Ishikawa (cell line): ENCODE data around the gene PLP1.

Experiments
- CEBPB ChIP-seq: IDR thresholded peaks from 2 replicates; pipeline ENCODE4 v1.6.1; 2012
- CREB1 ChIP-seq: IDR thresholded peaks from 2 replicates; pipeline ENCODE4 v1.6.1; 2012; ENCODE audit warnings: low read depth
- EGR1 ChIP-seq: IDR thresholded peaks from 2 replicates; pipeline ENCODE4 v1.6.1; 2012
- EP300 ChIP-seq: IDR thresholded peaks from 2 replicates; pipeline ENCODE4 v1.6.1; 2012; ENCODE audit warnings: borderline replicate concordance
- FOXM1 ChIP-seq: IDR thresholded peaks from 2 replicates; pipeline ENCODE4 v1.6.1; 2012; ENCODE audit warnings: low read depth, borderline replicate concordance
- MAX ChIP-seq: IDR thresholded peaks from 2 replicates; pipeline ENCODE4 v1.6.1; 2012
- NFIC ChIP-seq: IDR thresholded peaks from 2 replicates; pipeline ENCODE4 v1.6.1; 2012
- RAD21 ChIP-seq: IDR thresholded peaks from 2 replicates; pipeline ENCODE4 v1.6.1; 2012; ENCODE audit warnings: low read depth
- TAF1 ChIP-seq: IDR thresholded peaks from 2 replicates; pipeline ENCODE4 v1.6.1; 2012; ENCODE audit warnings: low read depth, mild to moderate bottlenecking
- TCF12 ChIP-seq: IDR thresholded peaks from 2 replicates; pipeline ENCODE4 v1.6.1; 2012; ENCODE audit warnings: low read depth
- TEAD4 ChIP-seq: IDR thresholded peaks from 2 replicates; pipeline ENCODE4 v1.6.1; 2012
- YY1 ChIP-seq: IDR thresholded peaks from 2 replicates; pipeline ENCODE4 v1.6.1; 2012; ENCODE audit warnings: low read depth
- ZBTB7A ChIP-seq: IDR thresholded peaks from 2 replicates; pipeline ENCODE4 v1.6.1; 2012; ENCODE audit warnings: low read depth
- TF ChIP-seq, protein P1 (sequence below): IDR thresholded peaks from 2 replicates; pipeline ENCODE4 v1.6.1; 2012; ENCODE audit warnings: low read depth, mild to moderate bottlenecking
- TF ChIP-seq, protein P2 (sequence below): IDR thresholded peaks from 2 replicates; pipeline ENCODE4 v1.6.1; 2012

The PLP1 gene

GRCh38 chrX:103800318-103800717, 23.7 kb downstream of the PLP1 start:
- TF ChIP-seq, protein P1, sequence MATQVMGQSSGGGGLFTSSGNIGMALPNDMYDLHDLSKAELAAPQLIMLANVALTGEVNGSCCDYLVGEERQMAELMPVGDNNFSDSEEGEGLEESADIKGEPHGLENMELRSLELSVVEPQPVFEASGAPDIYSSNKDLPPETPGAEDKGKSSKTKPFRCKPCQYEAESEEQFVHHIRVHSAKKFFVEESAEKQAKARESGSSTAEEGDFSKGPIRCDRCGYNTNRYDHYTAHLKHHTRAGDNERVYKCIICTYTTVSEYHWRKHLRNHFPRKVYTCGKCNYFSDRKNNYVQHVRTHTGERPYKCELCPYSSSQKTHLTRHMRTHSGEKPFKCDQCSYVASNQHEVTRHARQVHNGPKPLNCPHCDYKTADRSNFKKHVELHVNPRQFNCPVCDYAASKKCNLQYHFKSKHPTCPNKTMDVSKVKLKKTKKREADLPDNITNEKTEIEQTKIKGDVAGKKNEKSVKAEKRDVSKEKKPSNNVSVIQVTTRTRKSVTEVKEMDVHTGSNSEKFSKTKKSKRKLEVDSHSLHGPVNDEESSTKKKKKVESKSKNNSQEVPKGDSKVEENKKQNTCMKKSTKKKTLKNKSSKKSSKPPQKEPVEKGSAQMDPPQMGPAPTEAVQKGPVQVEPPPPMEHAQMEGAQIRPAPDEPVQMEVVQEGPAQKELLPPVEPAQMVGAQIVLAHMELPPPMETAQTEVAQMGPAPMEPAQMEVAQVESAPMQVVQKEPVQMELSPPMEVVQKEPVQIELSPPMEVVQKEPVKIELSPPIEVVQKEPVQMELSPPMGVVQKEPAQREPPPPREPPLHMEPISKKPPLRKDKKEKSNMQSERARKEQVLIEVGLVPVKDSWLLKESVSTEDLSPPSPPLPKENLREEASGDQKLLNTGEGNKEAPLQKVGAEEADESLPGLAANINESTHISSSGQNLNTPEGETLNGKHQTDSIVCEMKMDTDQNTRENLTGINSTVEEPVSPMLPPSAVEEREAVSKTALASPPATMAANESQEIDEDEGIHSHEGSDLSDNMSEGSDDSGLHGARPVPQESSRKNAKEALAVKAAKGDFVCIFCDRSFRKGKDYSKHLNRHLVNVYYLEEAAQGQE: no peak
- TF ChIP-seq TEAD4: no peak

DNA sequence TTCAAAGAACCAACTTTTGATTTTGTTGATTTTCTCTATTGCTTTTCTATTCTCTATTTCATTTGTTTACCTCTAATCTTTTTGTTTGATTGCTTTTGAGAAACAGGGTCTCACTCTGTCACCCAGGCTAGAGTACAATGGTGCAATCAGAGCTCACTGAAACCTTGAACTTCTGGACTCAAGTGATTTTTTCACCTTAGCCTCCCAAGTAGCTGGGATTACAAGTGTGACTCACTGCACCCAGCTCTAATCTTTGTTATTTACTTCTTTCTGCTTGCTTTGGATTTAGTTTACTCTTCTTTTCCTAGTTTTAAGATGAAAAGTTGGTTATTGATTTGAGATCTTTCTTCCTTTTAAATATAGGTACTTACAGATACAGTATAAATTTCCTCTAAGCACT, 29.2 kb downstream of the PLP1 start:
- TF ChIP-seq YY1 (no peak), EGR1 (no peak), MAX (no peak), CREB1 (no peak), EP300 (no peak), RAD21 (no peak)
- TF ChIP-seq, protein P1: no peak
- TF ChIP-seq, protein P2, sequence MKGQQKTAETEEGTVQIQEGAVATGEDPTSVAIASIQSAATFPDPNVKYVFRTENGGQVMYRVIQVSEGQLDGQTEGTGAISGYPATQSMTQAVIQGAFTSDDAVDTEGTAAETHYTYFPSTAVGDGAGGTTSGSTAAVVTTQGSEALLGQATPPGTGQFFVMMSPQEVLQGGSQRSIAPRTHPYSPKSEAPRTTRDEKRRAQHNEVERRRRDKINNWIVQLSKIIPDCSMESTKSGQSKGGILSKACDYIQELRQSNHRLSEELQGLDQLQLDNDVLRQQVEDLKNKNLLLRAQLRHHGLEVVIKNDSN: no peak

DNA sequence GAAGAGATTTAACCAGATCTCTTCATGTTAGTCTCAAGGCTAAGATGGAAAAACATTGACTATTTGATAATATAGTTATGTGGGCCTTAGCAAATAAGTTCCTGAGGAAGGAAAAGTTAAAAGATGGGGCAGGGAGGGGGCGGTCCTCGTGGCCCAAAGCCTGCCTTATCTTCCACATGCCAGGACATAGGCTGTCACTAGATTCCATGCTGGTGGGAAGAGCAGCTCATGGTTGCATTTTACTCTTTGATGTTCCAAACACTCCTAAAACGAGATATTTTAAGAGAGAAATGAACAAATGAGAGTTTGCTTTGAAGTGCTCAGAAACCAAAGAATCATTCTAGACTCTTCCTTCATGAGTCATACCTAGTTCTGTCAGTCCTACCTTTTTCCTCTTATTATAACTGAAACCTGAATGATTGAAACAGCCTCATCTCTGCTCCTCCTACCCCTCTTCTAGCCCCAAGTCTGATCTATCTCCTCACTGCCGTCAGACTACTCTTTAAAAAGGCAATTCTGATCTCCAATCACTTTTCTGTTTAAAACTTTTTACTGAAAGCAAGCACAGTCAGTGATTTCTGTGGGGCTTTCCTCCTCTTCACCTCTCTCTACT, 30.3 kb downstream of the PLP1 start:
- no peak for TF ChIP-seq TAF1
- no peak for TF ChIP-seq TCF12
- no peak for TF ChIP-seq EGR1
- TF ChIP-seq, protein P2: no peak
- TF ChIP-seq MAX: no peak
- no peak for TF ChIP-seq FOXM1
- TF ChIP-seq NFIC: no peak

DNA sequence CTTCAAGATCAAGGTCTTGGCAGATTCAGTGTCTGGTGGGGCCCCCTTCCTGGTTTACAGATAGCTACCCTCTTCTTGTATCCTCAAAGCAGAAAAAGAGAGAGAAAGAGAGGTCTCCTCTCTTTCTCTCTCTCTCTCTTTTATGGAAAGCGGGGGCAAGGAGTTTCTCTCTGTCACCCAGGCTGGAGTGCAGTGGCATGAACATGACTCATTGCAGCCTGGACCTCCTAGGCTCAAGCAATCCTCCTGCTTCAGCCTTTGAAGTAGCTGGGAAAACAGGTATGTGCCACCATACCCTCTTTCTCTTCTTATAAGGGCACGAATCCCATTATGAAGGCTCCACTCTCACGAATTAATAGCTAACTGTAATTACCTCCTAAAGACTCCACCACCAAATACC, 35.2 kb downstream of the PLP1 start:
- no peak for TF ChIP-seq NFIC

GRCh38 chrX:103817502-103817901, 40.9 kb downstream of the PLP1 start:
- no peak for TF ChIP-seq EGR1
- TF ChIP-seq EP300: no peak
- TF ChIP-seq RAD21: peak; percentile 55
- TF ChIP-seq, protein P2: no peak
- no peak for TF ChIP-seq TEAD4

- TF ChIP-seq, protein P1: no peak
- TF ChIP-seq TCF12 (no peak), YY1 (no peak), ZBTB7A (no peak), TEAD4 (no peak), RAD21 (no peak), MAX (no peak), CREB1 (no peak), EGR1 (no peak), FOXM1 (no peak), EP300 (no peak), NFIC (no peak), TAF1 (no peak), CEBPB (no peak)
- TF ChIP-seq, protein P2: no peak
Observed at GRCh38 chrX:103818842-103819619, 42.4 kb downstream of the PLP1 start.
